Motor neuron (in vitro differentiated cells): ENCODE results near the gene ZNF280D. TPM values are rescaled to one million over a fixed set of nuclear protein-coding genes. Genes with fewer than 3 reads are reported as not detected.

Experiments used
- ATAC-seq, 8 experiments: fragments of 200-7000 bp; cut with Tn5 transposase; replicated peaks in 6 of 8; 2 replicates each; pipeline ENCODE4 v1.8.0; 2021; ENCODE audit warnings: mild to moderate bottlenecking in 8 of 8, moderate library complexity in 8 of 8
- H3K27ac ChIP-seq, 2 donors: fragments of 250-450 bp; sonication (Bioruptor Pico); 2 replicates each; pipeline ENCODE4 v1.9.0; 2021; ENCODE audit warnings: antibody characterized with exemption in 2 of 2, mild to moderate bottlenecking in 2 of 2, moderate library complexity in 1 of 2
- H3K4me1 ChIP-seq, 2 donors: fragments of 250-450 bp; sonication (Bioruptor Pico); replicated peaks in 1 of 2; 2 replicates each; pipeline ENCODE4 v1.6.1; 2021; ENCODE audit warnings: antibody characterized with exemption in 2 of 2, mild to moderate bottlenecking in 2 of 2, moderate library complexity in 1 of 2
- H3K4me3 ChIP-seq, 5 donors: fragments of 250-450 bp; sonication (Bioruptor Pico); 2 replicates each; pipeline ENCODE4 v1.9.0; 2021; ENCODE audit warnings: antibody characterized with exemption in 5 of 5, mild to moderate bottlenecking in 5 of 5, moderate library complexity in 4 of 5
- WGBS, 10 experiments: fragments of 450-650 bp; shearing (Covaris generic); methylation state at CpG; one replicate each; pipeline ENCODE4 v1.0.0; 2022; 5-methylcytosine and 5-hydroxymethylcytosine counted together
- in situ Hi-C, 9 experiments: fragments of 400-800 bp; cut with MboI; loops; one replicate each; pipeline ENCODE4 v1.15.0; 2021; ENCODE audit warnings: low sequenced_read_pairs in 9 of 9, low pct_unique_long_range_greater_than_20kb in 2 of 9; ENCODE audit not compliant: unreplicated experiment in 9 of 9
- total RNA-seq, 8 experiments: library from RNA; unstranded; fragments of 300-600 nt; gene quantifications; 2 replicates each; pipeline versions ENCODE4 v1.2.3 to v1.2.4, GENCODE V29; 2022

The ZNF280D gene
- total RNA-seq, 8 experiments from 2014 or later, result 14.6 to 68.1 (median 34.1) TPM

DNA sequence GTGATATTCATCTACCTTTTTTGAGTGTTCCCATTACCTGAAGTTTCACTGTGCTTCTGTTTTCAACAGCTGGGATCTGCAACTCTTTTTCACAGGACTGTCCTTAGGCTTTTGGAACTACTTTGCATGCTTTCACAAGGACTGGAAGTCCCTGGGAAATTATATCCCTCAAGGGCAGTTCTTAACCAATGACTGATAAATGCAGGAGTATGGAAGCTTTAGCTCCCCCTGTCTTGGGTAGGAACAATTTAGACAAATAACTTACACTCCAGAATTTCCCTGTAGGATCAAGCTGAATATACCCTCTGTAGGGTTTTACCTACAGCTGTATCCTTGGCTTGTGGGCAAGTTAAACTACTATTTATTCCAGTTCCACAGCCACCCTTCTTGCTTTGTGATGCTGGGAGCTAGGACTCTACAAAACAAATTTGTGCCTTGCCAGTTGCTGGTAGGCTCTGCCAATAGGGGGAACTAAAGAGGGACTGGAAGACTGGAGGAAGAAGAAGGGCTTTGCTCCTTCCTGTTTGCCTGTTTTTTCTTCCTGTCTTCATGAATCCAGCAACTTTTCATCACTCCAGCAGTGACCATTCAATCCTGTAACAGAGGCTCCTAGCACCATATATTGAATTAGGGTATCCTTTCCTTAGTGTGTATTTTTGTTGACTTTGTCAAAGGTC, 6.8 kb upstream of the ZNF280D start:
- in situ Hi-C loops, result no loop called here
- H3K27ac ChIP-seq, result no peak overlapping the region
- no peak overlapping the region for H3K4me3 ChIP-seq
- ATAC-seq, result no peak
- peaks cover 13 to 16% of the 10 kb centered on the region in 2 donors for H3K4me1 ChIP-seq

- Histone ChIP-seq H3K27ac (no peak overlapping the region), H3K4me1 (peaks cover 13 to 16% of the 10 kb centered on the region in 2 donors), H3K4me3 (no peak overlapping the region)
- 61 to 100% (median 83%) methylated on average over 1 to 4 of the region's 4 CpGs; no CpG with 5 or more reads in 1 of the 10 experiments for WGBS, 10 experiments
- in situ Hi-C loops, result no loop called here
- no peak for ATAC-seq
Measured at GRCh38 chr15:56739474-56739873, 6.2 kb upstream of the ZNF280D start.

GRCh38 chr15:56737791-56738190, 4.5 kb upstream of the ZNF280D start:
- WGBS, 10 experiments, result 57 to 100% (median 88%) methylated on average over 1 of the region's 1 CpG; no CpG with 5 or more reads in 1 of the 10 experiments

DNA sequence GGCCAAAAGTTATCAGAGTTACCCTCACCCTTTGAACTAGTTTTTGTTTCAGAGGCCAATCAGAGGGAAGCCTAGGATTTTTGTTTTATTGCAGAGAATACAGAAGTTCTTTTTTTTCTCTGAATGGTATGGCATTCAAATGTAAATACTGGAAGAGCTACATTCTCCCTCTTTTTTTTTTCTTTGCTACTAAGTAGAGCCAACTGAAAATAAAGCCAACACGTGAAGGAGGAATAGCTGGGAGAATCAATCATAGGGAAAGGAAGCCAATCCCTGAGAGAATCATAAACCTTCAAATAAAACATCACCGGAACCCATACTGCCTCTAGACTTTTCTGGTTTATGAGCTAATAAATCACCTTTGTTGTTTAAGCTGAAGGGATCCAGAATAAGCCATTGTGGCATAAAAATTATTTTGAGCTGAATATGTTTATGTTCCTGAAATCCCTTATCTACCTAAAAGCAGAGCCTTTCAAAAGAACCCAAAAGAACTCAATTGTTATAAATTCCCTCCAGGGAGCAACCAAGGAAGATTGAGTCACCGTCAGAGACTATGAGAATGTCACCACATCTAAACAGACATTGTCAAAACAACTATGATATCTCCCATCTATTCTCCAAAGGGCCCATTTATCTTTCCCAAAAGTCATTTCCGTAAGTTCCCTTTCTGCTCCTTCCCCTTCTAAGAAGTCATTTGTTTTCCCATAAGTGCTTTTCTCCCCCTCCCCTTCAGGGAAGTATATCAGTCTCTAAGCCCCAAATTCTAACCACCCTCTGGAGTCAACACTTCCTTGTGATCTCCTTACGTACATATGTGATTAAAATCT, 3.8 kb upstream of the ZNF280D start:
- H3K27ac ChIP-seq, result no peak overlapping the region
- no peak for ATAC-seq
- peaks cover 14 to 16% of the 10 kb centered on the region in 2 donors for H3K4me1 ChIP-seq
- in situ Hi-C loops, result no loop called here
- H3K4me3 ChIP-seq, result no peak overlapping the region
- 29 to 89% (median 57%) methylated on average over 1 to 5 of the region's 5 CpGs for WGBS, 10 experiments

More at GRCh38 chr15:56737791-56738190, 4.5 kb upstream of the ZNF280D start:
- peak in 1 of 8 experiments; percentile 2 for ATAC-seq
- in situ Hi-C loops, result no loop called here
- H3K4me3 ChIP-seq, result no peak overlapping the region
- no peak overlapping the region for H3K27ac ChIP-seq
- peaks cover 13 to 16% of the 10 kb centered on the region in 2 donors for H3K4me1 ChIP-seq

DNA sequence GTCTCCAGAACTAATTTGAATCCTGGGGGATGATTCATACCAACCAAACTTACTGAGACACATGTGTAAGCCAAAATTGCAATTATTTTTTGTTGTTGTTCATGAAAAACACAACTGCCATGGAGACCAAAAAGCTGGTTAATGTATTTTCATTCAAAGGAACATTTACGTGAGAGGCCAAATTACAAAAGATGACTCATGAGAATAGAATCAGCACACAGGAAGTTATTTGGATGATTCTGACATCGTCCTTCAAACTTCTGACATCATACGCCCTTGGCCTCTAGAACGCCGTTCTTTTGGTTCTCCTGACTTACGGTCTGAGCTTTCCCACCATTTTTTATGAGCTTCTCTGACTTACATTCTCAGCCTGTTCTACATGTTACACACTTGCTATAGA, 3.0 kb upstream of the ZNF280D start:
- ATAC-seq, result no peak
- no peak overlapping the region for H3K4me3 ChIP-seq
- H3K27ac ChIP-seq, result no peak overlapping the region
- 23 to 100% (median 80%) methylated on average over 1 to 6 of the region's 6 CpGs for WGBS, 10 experiments
- H3K4me1 ChIP-seq, result peaks cover 20 to 21% of the 10 kb centered on the region in 2 donors
- in situ Hi-C loops, result no loop called here

DNA sequence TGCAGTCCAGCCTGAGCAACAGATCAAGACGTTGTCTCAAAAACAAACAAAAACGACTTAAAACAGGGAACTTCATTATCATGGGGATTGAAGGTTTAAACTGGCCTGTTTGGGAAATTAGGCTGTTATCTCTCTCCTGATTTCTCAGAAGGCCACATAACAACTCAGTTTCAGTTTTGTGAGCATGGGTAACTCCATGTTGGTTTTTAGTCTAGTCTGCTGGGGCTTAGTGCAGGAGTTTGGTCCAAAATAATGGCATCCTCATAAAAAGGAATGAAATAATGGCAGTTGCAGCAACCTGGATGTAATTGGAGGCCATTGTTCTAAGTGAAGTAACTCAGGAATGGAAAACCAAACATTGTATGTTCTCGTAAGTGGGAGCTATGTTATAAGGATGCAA, 2.3 kb upstream of the ZNF280D start:
- 58 to 100% (median 90%) methylated on average over 1 to 3 of the region's 3 CpGs; no CpG with 5 or more reads in 1 of the 10 experiments for WGBS, 10 experiments
- Histone ChIP-seq H3K4me3 (no peak overlapping the region), H3K4me1 (peaks cover 20 to 25% of the 10 kb centered on the region in 2 donors), H3K27ac (no peak overlapping the region)
- in situ Hi-C loops, result no loop called here
- no peak for ATAC-seq

GRCh38 chr15:56734013-56734635, 815 bp upstream of the ZNF280D start:
- WGBS, 10 experiments, result 73 to 100% (median 95%) methylated on average over 1 to 9 of the region's 9 CpGs
- in situ Hi-C loops, result no loop called here
- ATAC-seq, result no peak
- no peak overlapping the region for H3K4me3 ChIP-seq
- no peak overlapping the region for H3K27ac ChIP-seq
- peaks cover 20 to 25% of the 10 kb centered on the region in 2 donors for H3K4me1 ChIP-seq

- Histone ChIP-seq H3K4me1 (peaks cover 17 to 22% of the 10 kb centered on the region in 2 donors), H3K4me3 (peak overlapping the region; percentile 32 to 64 (median 35)), H3K27ac (peak overlapping the region; percentile 93 to 97)
- no peak for ATAC-seq
- WGBS, 10 experiments, result 0 to 55% (median 3%) methylated on average over 1 to 8 of the region's 8 CpGs; no CpG with 5 or more reads in 3 of the 10 experiments
- in situ Hi-C loops, result no loop called here
Measured at GRCh38 chr15:56732886-56733135, 498 bp downstream of the ZNF280D start.

DNA sequence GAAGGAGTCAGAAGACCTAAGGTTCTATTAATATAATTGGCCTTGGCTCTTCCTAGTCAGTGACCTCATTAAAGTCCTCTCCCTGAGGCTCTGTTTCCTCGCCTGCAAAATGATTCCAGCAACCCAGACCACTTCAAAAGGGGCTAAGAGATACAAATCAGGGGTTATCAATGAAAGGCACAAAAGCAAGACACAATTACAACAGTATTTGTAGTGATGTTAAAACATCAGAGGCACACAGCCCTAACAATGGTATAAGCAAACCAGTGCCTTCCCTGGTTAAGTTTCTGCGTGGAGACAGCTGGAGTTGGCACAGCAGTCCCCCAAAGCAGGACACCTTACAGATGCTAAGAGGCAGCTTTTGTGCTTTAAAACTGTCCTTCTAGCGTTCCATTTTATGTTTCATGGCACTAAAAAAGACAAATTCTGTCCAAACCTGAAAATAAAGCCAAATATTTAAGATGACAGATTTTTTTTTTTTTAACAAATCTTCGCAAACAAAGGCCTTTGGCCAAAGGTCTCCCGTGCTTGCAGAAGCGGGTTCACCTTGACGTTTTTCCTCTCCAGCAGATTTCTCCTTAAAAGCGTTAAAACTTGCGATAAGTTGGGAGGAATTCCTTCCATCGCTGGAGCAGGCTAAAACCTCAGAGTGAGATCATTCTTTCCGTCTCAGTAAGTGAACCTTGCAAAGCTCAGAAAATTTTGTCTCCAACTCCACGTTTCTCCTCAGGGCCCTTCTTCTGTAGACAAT, 999 bp downstream of the ZNF280D start:
- Histone ChIP-seq H3K4me3 (peak overlapping the region; percentile 32 to 64 (median 35)), H3K27ac (peak overlapping the region; percentile 93 to 97), H3K4me1 (peaks cover 15 to 18% of the 10 kb centered on the region in 2 donors)
- WGBS, 10 experiments, result 2 to 44% (median 8%) methylated on average over 2 to 12 of the region's 12 CpGs; no CpG with 5 or more reads in 1 of the 10 experiments
- in situ Hi-C loops, result no loop called here
- peak; percentile 1 to 12 (median 3) for ATAC-seq

- H3K4me3 ChIP-seq, result peak overlapping the region in 1 of 5 donors; percentile 64
- peaks cover 8 to 11% of the 10 kb centered on the region in 2 donors for H3K4me1 ChIP-seq
- WGBS, 10 experiments, result 56 to 88% (median 79%) methylated on average over 5 to 8 of the region's 8 CpGs
- no peak for ATAC-seq
- no peak overlapping the region for H3K27ac ChIP-seq
- in situ Hi-C loops, result no loop called here
Measured at GRCh38 chr15:56731548-56731947, 1.8 kb downstream of the ZNF280D start.

DNA sequence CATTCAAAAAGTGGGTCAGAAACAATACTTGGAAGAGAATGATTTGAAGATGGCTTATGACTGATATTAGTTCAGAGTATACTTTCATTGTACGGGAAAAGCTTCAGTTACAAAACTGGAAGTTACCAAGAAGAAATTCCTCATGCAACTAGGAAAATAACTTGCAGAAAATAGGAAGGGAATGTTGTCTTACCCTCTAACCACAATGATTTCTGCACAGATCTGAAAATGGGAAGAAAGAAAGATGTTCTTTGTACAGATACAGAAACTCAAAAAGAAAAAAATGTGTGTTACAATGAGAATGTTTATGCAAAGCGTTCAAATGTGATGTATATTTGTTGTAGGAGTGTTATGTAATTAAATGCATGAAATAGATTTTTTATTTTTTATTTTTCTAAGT, 3.7 kb downstream of the ZNF280D start:
- peaks cover 7 to 9% of the 10 kb centered on the region in 2 donors for H3K4me1 ChIP-seq
- 51 to 100% (median 87%) methylated on average over 1 to 2 of the region's 2 CpGs for WGBS, 10 experiments
- no peak overlapping the region for H3K4me3 ChIP-seq
- ATAC-seq, result no peak
- no peak overlapping the region for H3K27ac ChIP-seq
- in situ Hi-C loops, result no loop called here

- no peak for ATAC-seq
- WGBS, 10 experiments, result 44 to 100% (median 81%) methylated on average over 1 of the region's 1 CpG; no CpG with 5 or more reads in 2 of the 10 experiments
- in situ Hi-C loops, result no loop called here
- no peaks in the 10 kb centered on the region for H3K4me1 ChIP-seq
- H3K27ac ChIP-seq, result no peak overlapping the region
- no peak overlapping the region for H3K4me3 ChIP-seq
Measured at GRCh38 chr15:56725386-56725785, 7.9 kb downstream of the ZNF280D start.

GRCh38 chr15:56724232-56724631, 9.1 kb downstream of the ZNF280D start:
- no peak overlapping the region for H3K27ac ChIP-seq
- ATAC-seq, result no peak
- 48 to 90% (median 79%) methylated on average over 1 to 3 of the region's 3 CpGs; no CpG with 5 or more reads in 4 of the 10 experiments for WGBS, 10 experiments
- no peak overlapping the region for H3K4me3 ChIP-seq
- H3K4me1 ChIP-seq, result no peaks in the 10 kb centered on the region
- in situ Hi-C loops, result no loop called here
